GM18499 (cell line): ENCODE measurements around the gene CA10.

Source experiments
- ATAC-seq: cut with Tn5 transposase; IDR thresholded peaks from one replicate; pipeline ENCODE4 v1.9.1; 2021; ENCODE audit warnings: moderate number of reproducible peaks; ENCODE audit not compliant: insufficient read depth, unreplicated experiment

The CA10 gene

DNA sequence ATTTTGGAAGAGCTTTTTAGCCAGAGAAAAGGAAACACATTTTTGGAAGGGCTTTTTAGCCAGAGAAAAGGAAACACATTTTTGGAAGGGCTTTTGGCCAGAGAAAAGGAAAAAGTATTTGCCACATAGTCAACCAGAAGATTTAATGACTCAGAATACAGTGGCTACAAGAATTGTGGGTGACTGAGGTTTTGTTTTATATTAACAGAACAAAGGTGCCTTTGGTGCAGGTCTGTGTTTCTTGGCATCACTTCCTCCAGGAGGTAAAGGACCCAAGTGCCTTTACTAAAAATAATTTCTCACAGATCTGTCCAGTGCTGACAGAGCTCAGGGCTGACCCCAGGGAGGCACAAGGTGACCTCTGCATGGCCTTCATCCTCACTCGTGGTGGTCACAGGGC is 363.1 kb downstream of the CA10 start:
- no peak for ATAC-seq

DNA sequence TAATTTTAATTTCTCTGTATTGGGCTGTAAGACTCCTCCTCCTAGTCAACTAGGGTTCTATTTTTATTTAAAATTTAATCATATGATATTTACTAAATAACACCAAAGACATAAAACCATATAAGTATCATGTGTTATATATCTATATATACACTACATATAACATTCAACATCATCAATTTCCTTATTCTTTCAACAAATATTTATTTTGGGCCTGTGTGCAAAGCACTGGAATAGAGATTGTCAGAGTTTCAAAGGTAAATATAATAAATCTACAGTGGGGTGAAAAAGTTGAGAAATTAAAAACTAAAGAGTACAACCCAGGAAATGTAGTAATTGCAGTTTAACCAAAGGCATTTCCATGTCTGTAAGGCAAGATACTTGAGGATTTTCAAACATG is 364.0 kb downstream of the CA10 start:
- ATAC-seq = no peak

DNA sequence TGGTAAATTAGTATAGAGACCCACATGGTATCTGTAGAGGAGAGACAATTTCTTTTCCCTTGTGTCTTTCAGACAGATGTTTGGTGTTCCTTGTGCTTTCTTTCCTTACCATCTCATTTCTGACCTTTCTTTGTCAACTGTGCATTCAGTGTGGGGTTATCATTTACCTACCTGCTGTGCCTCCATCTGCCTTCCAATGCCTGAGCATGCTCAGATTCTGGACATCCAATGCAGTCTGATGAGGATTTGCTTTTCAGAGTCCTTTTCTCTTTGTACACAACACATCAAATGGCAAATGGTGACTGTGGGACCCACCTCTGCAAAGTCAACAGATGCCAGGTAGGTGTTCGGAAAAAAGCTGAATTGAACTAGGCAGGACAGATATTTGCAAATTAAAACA is 364.8 kb downstream of the CA10 start:
- no peak for ATAC-seq

- no peak for ATAC-seq
Observed at GRCh38 chr17:51778842-51779241, 379.7 kb downstream of the CA10 start.

GRCh38 chr17:51770027-51770759 is 388.3 kb downstream of the CA10 start:
- no peak for ATAC-seq

DNA sequence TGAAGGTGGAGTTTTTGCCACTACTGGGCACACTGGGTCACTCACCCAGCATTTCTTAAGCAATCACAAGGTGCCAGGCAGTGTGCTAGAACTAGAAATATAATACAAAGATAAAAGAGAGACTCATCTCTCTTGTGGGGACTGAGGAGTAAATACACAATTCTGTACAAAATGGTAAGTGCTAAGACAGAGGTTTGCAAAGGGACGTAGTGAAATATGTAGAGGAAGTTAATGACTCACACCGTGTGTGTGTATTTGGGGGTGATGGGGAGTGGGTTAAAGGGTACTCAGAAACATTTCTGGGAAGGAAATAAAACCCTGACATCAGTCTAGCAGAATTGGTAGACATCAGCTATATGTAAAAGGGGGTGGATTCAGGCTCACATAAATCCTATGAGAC is 389.3 kb downstream of the CA10 start:
- no peak for ATAC-seq

GRCh38 chr17:51768706-51769105 is 389.8 kb downstream of the CA10 start:
- ATAC-seq = no peak

- ATAC-seq = no peak
Observed at GRCh38 chr17:51767287-51767686, 391.2 kb downstream of the CA10 start.

DNA sequence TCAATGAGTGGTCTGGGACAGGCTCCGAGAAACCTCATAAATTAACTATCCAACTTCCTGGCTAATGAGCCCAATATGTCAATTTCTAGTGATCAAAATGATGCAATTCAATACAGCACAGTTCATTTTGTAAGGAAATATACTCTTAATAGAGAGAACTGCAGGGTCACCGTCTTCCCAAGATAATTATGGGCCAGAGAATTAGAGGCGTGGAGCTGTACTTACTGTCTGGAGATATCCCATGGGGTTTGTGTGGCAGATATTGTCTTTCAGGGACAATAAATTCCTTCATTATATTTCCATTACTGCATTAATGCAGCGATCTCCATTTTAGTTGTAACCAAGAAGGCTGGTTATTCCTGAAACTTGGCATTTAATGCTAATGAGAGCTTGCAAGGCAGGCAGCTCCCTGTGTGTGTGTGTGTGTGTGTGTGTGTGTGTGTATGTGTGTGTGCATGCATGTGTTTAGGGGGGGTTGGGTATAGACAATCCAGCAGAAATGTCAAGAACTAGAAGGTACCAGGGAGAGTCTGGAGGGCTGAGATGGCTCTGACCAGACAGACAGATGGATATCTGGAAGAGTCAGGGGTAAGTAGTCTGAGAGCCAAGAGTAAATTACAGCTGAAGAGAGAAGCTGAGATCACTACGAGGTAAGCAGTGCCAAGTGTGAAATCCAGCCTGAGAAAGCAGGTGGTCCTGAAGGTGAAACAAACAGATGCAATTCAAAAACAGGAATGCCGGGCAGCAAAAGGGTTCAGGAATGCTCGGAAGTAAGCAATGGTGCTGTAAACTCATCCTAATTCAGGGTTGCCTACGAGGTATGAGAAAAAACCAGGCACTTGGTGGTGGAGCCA is 393.0 kb downstream of the CA10 start:
- no peak for ATAC-seq

GRCh38 chr17:51764387-51764971 is 394.0 kb downstream of the CA10 start:
- peak; percentile 77 for ATAC-seq

GRCh38 chr17:51763058-51763457 is 395.5 kb downstream of the CA10 start:
- no peak for ATAC-seq

DNA sequence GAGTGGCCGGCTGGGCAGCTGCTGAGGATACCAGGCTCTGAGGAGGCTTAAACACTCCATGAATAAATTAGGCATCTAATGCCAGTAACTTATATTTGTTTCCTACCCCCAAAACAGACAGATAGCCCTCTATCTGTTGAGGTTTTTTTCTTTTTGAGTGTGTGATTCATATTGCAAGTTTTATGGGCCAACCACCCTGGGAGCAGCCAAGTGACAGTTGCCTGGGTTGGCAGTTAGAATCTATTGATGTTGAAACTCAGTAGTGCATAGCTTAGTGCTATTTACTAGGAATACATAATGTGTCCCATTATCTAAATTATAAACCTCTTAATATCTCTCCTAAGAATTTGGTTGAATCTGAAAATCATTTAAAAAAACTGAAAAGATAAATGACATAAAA is 397.4 kb downstream of the CA10 start:
- no peak for ATAC-seq

DNA sequence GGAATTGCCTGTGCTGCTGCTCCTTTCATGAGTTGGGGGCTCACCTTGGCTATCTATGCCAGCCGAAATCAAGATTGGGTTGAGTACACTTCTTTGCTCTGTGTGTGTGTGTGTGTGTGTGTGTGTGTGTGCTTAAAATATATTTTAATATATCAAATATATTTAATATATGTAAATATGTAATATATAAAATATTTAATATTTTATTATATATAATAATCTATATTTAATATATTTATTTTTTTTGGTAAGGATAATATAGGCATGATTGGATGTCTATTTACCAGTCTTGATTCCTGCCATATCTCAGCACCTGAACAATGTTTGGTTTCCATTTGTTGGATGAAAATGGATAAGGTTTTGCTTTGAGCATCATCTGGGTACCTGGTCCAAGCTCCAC is 399.3 kb downstream of the CA10 start:
- no peak for ATAC-seq

- ATAC-seq = no peak
Observed at GRCh38 chr17:51751072-51751471, 407.4 kb downstream of the CA10 start.

DNA sequence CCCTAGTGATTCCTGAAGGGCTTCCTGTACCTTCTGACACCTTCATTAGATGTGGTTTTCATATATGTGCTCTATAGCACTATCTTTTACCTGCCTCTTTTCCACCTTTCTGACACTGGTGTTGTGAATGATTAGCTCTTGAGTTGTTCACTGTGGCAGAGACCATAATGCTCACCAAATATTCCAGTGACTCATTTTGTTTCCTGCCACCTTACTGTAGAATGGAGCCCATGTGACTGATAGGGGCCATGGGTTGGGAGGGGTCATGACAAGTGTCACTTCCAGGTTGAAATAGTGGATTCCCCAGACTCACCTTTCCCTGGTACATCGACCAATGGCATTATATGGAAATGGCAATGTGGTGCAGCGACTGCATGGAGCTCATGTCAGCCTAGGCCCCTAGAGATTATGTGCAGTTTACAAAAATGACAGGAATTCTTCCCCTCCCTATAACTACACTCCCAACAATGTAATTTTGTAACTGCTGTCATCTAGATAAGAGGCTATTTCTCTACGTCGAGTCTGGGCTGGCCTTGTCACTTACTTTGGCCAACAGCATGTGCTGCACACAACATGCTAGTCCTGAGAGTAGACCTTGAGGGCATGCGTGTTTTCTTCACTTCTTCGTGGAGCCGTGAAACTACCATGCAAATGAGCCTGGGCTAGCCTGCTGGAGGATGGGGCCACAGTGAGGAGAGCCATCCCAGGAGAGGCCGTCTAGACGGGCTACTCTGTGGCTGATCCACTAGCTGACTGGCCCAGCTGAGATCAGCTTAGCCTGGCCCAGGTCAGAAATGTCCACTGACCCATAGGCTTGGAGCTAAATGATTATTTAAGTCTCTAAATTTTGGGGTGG is 409.5 kb downstream of the CA10 start:
- ATAC-seq = no peak

GRCh38 chr17:51746421-51746820 is 412.1 kb downstream of the CA10 start:
- ATAC-seq = no peak

GRCh38 chr17:51745993-51746392 is 412.5 kb downstream of the CA10 start:
- no peak for ATAC-seq

GRCh38 chr17:51743477-51743876 is 415.0 kb downstream of the CA10 start:
- ATAC-seq = no peak

GRCh38 chr17:51742571-51742970 is 415.9 kb downstream of the CA10 start:
- ATAC-seq = no peak

GRCh38 chr17:51741458-51741857 is 417.1 kb downstream of the CA10 start:
- ATAC-seq = no peak
